Mucosa of rectum (tissue), 2 donors: Measurements from ENCODE around the gene OPN3.

Experiments used
- H3K27ac ChIP-seq, 2 donors: one replicate each; pipeline ENCODE4 v1.7.0; 2013; ENCODE audit warnings: inconsistent platforms in 2 of 2, low read depth in 2 of 2, low read length in 2 of 2
- H3K27me3 ChIP-seq, 2 donors: one replicate each; pipeline ENCODE4 v1.7.0; 2013; ENCODE audit warnings: low read length in 2 of 2; ENCODE audit not compliant: control insufficient read depth in 2 of 2, insufficient read depth in 2 of 2
- H3K36me3 ChIP-seq, 2 donors: one replicate each; pipeline ENCODE4 v1.7.0; 2013; ENCODE audit warnings: low read length in 2 of 2; ENCODE audit not compliant: control insufficient read depth in 2 of 2, insufficient read depth in 2 of 2
- H3K4me1 ChIP-seq, 2 donors: one replicate each; pipeline ENCODE4 v1.7.0; 2013; ENCODE audit warnings: low read length in 2 of 2, mild to moderate bottlenecking in 1 of 2; ENCODE audit not compliant: control insufficient read depth in 2 of 2, insufficient read depth in 2 of 2
- H3K4me3 ChIP-seq, 2 donors: one replicate each; pipeline ENCODE4 v1.7.0; 2013; ENCODE audit warnings: low read length in 2 of 2
- H3K9ac ChIP-seq, 2 donors: one replicate each; pipeline ENCODE4 v1.7.0; 2013; ENCODE audit warnings: low read length in 2 of 2, low read depth in 1 of 2, mild to moderate bottlenecking in 1 of 2
- H3K9me3 ChIP-seq, 2 donors: one replicate each; pipeline ENCODE4 v1.7.0; 2013; ENCODE audit warnings: low read length in 2 of 2; ENCODE audit not compliant: control insufficient read depth in 2 of 2
- donor health status: healthy.
- donor health status: Normal muscosa, but diverticular disease.

The OPN3 gene

DNA sequence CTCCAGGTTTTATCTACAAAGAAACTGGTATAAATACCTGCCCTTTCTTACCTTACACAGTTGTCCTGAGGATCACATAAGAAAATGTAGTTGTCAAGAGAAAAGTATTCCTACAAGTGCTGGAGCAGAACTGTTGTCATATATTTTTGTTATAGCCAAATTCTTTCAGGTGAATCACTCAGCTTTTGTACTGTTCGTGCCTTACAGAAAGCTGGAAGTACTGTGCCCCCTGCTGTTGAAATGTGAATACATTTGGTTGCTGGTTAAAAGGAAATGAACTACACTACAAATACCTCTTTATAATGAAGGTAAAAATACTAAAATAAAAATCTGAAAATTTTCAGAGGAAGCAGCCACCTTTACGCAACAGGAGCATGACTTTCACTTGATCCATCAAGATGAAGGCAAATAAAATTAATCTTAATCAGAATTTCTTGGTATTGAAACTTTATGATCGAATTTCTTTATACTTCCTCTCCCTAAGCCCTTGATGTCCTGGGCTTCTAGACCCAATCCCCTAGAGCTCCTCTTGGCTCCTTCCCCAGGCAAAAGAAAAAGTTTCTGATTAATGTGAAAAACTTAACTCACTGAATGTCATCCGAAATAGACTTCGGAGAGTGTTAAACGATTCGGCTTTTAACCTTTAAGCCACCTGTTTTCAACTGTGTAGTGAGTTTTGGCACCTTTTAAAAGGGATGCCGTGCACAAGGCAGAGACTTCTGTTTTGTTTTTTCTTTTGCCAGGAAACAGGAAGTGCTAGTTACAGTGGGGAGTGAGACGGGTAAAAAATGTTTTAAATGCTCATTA is 12.5 kb downstream of the OPN3 start:
- Histone ChIP-seq H3K9me3 (no peaks in the 10 kb centered on the region), H3K4me3 (peak overlapping the region in 1 of 2 donors; percentile 16), H3K27ac (no peak overlapping the region), H3K9ac (peak overlapping the region in 1 of 2 donors; percentile 10), H3K4me1 (peaks cover 0 to 2% of the 10 kb centered on the region in 2 donors), H3K27me3 (no peaks in the 10 kb centered on the region), H3K36me3 (no peaks in the 10 kb centered on the region)

DNA sequence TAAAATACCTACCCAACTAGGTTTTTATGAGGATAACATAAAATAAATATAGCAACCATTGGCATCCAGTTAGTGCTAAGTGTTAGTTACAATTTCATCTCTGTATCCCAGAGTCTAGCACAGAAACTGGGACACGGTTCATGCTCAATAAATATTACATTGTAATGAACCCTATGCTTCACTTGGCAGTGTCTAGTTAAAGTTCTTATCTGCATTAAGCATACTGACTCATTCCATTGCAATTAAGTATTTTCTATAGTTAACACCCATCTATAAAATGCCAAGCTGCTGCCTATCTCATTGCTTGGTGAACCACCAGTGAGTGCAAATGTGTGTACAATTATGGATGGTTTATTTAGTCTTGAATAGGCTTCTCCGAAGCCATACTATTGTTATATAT is 15.2 kb downstream of the OPN3 start:
- Histone ChIP-seq H3K4me1 (peaks cover 2 to 3% of the 10 kb centered on the region in 2 donors), H3K27me3 (no peaks in the 10 kb centered on the region), H3K36me3 (peaks cover 0 to 4% of the 10 kb centered on the region in 2 donors), H3K9ac (no peak overlapping the region), H3K4me3 (no peak overlapping the region), H3K27ac (no peak overlapping the region), H3K9me3 (no peaks in the 10 kb centered on the region)

- Histone ChIP-seq H3K27ac (no peak overlapping the region), H3K27me3 (no peaks in the 10 kb centered on the region), H3K4me1 (peaks cover 3 to 12% of the 10 kb centered on the region in 2 donors), H3K9me3 (no peaks in the 10 kb centered on the region), H3K4me3 (no peak overlapping the region), H3K9ac (no peak overlapping the region), H3K36me3 (peaks cover 0 to 4% of the 10 kb centered on the region in 2 donors)
Measured at GRCh38 chr1:241622669-241623068, 17.5 kb downstream of the OPN3 start.

DNA sequence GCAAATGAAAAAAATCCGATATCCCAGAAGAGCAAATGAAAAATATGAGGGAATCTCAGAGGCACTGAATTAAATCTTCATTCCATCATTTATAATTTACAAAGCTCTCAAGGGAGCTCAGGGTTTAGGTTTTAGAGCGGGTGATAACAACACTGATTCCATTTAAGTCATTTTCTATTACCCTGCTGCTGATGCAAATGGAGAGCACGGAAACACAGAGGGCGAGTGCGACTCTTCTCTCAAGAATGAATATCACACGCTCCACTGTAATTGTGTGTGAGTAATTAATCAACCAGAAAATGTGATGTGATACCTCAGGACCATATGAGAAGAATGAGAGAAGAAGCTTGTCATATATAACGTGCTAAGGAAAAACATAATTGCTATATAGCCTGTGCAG is 22.7 kb downstream of the OPN3 start:
- Histone ChIP-seq H3K27ac (no peak overlapping the region), H3K9ac (no peak overlapping the region), H3K27me3 (no peaks in the 10 kb centered on the region), H3K9me3 (no peaks in the 10 kb centered on the region), H3K36me3 (peaks cover 0 to 4% of the 10 kb centered on the region in 2 donors), H3K4me3 (no peak overlapping the region), H3K4me1 (peaks cover 12 to 24% of the 10 kb centered on the region in 2 donors)

GRCh38 chr1:241615043-241615974 is 24.9 kb downstream of the OPN3 start:
- peak overlapping the region; percentile 21 to 38 for H3K27ac ChIP-seq
- no peak overlapping the region for H3K9ac ChIP-seq
- H3K4me1 ChIP-seq: peaks cover 8 to 30% of the 10 kb centered on the region in 2 donors

GRCh38 chr1:241614572-241614971 is 25.6 kb downstream of the OPN3 start:
- Histone ChIP-seq H3K9me3 (no peaks in the 10 kb centered on the region), H3K27ac (peak overlapping the region in 1 of 2 donors; percentile 9), H3K27me3 (no peaks in the 10 kb centered on the region), H3K4me1 (peaks cover 8 to 32% of the 10 kb centered on the region in 2 donors), H3K4me3 (no peak overlapping the region), H3K9ac (no peak overlapping the region), H3K36me3 (no peaks in the 10 kb centered on the region)

More at GRCh38 chr1:241615043-241615974, 24.9 kb downstream of the OPN3 start:
- H3K36me3 ChIP-seq: no peaks in the 10 kb centered on the region
- no peaks in the 10 kb centered on the region for H3K9me3 ChIP-seq
- H3K4me3 ChIP-seq: peak overlapping the region; percentile 42 to 51
- H3K27me3 ChIP-seq: no peaks in the 10 kb centered on the region

DNA sequence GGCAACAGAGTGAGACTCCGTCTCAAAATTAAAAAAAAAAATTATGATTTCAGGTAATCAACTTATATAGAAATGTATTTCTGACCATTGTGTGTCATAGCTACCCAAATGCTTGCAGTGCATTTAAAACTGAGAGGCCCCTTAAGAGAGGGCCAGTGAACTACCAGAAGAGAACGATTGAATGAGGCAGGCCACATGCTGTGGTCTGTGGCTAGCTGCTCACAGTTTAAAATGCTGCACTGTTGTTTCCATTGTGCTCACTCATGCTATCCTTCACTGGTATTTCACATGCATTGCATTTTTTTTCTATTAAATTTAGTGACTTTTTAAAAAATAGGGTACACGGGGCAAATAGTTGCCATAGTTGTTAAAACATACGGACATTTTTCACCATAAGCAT is 26.0 kb downstream of the OPN3 start:
- H3K9ac ChIP-seq: no peak overlapping the region
- H3K36me3 ChIP-seq: no peaks in the 10 kb centered on the region
- H3K9me3 ChIP-seq: no peaks in the 10 kb centered on the region
- no peaks in the 10 kb centered on the region for H3K27me3 ChIP-seq
- no peak overlapping the region for H3K4me3 ChIP-seq
- H3K4me1 ChIP-seq: peaks cover 8 to 28% of the 10 kb centered on the region in 2 donors
- H3K27ac ChIP-seq: no peak overlapping the region

DNA sequence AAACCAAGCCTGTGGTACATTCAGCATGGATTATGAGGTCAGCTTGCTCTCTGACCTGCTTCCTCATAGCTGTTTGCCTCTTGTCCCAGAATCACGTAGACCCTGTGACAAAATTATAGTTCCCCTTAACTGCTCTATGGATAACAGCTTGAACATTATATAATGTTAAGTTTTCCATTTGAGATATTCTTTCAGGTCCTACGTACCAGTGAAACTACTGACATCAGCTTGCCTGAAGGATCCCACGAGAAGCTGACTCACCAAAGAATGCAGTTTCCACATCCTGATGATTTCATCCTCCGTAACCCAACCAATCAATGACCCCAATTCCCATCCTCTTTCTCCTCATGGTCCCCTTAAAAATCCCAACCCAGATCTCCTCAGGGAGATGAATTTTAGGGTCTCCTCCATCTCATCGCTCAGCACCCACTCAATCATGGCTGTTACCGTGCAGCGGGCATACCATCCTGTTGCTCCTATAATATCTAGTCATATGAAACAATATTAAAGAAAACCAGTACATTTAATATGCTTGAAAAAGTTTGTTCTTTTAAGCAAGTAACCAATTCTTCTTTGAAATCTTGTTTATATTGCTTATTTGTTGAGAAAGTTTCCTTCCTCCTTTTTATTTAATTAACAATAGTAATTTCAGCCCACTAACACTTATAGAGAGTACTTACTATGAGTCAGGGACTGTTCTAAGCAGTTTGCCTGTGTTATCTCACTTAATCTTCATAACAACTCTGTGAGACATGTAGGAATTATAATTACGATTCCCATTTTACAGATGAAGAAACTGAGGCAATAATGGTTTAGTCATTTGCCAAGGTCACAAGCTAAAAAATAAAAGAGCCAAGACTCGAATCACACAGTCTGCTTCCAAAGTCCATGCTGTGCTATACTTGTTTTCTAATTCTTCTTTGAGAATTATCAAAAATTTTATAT is 27.4 kb downstream of the OPN3 start:
- no peak overlapping the region for H3K9ac ChIP-seq
- no peak overlapping the region for H3K4me3 ChIP-seq

GRCh38 chr1:241611736-241612135 is 28.4 kb downstream of the OPN3 start:
- Histone ChIP-seq H3K4me1 (peaks cover 8 to 22% of the 10 kb centered on the region in 2 donors), H3K27me3 (no peaks in the 10 kb centered on the region), H3K27ac (no peak overlapping the region), H3K9ac (no peak overlapping the region), H3K4me3 (no peak overlapping the region), H3K9me3 (no peaks in the 10 kb centered on the region), H3K36me3 (no peaks in the 10 kb centered on the region)

More for the DNA sequence above, 27.4 kb downstream of the OPN3 start:
- no peak overlapping the region for H3K27ac ChIP-seq
- H3K36me3 ChIP-seq: no peaks in the 10 kb centered on the region
- no peaks in the 10 kb centered on the region for H3K9me3 ChIP-seq
- H3K4me1 ChIP-seq: peaks cover 8 to 22% of the 10 kb centered on the region in 2 donors
- H3K27me3 ChIP-seq: no peaks in the 10 kb centered on the region
